GM19193 (cell line): ENCODE results near the gene MRE11.

ENCODE experiments used
- POLR2A ChIP-seq: IDR thresholded peaks from 4 replicates; pipeline ENCODE4 v1.6.1; 2011; ENCODE audit not compliant: insufficient read depth, insufficient read length; ENCODE audit errors: extremely low read depth

MRE11 gene

DNA sequence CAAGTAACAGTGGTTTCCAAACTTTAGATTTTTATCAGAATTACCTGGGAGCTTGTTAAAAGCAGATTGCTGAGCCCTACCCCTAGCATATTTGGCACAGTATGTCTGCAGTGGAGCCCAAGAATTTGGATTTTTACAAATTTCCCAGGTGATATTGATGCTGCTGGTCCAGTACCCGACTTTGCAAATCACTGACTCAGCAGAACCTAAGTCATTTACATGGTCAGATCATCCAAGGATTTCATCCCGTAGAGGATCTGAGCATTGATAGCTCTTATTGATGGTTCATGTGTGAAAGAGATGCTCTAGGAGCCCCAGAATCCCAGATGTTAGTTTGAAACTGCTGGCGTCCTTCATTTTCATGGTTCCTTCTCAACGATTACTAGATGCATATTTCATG, 24.7 kb upstream of the MRE11 start:
- no peak for TF ChIP-seq POLR2A

- no peak for TF ChIP-seq POLR2A
Observed at GRCh38 chr11:94516725-94517124, 23.1 kb upstream of the MRE11 start.

DNA sequence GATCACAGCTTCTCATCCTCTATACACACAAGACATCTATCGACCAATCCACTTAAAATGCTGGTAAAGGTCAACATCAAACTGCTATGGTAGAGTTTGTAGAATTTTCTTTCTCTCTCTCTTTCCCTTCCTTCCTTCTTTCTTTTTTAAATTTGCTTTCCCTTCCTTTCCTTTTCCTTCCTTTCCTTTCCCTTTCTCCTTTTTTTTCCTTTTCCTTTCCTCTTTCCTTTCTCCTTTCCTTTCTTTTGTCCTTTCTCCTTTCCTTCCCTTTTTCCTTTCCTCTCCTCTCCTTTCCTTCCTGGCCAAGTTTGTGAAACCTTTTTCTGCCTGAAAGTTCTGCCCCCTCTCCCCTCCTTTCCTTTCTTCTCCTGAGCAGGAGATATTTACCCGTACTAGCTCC, 21.8 kb upstream of the MRE11 start:
- TF ChIP-seq POLR2A = no peak

- TF ChIP-seq POLR2A = no peak
Observed at GRCh38 chr11:94513091-94513490, 19.4 kb upstream of the MRE11 start.

- no peak for TF ChIP-seq POLR2A
Observed at GRCh38 chr11:94511932-94512781, 18.5 kb upstream of the MRE11 start, which contains the start of gene C11orf97. TSS of gene C11orf97 (plus strand) at chr11:94512461. CDS start at chr11:94512529, 68 bp downstream.

DNA sequence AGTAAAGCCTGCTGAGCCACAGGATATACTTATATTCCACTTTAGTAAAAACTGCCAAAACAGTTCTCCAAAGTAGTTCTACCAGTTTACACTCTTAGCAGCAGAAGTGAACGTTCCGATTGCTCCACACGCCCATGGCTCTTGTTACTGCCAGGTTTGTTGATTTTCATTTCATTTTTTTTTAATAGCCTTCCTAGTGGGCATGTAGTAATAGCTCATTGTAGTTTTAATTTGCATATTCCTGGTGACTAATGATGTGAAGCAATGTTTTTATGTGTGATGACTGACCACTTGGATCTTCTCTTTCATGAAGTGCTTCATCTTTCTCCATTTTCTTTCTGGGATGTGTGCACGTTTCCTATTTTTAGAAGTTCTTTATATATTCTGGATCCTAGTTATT, 13.8 kb upstream of the MRE11 start:
- TF ChIP-seq POLR2A = no peak

DNA sequence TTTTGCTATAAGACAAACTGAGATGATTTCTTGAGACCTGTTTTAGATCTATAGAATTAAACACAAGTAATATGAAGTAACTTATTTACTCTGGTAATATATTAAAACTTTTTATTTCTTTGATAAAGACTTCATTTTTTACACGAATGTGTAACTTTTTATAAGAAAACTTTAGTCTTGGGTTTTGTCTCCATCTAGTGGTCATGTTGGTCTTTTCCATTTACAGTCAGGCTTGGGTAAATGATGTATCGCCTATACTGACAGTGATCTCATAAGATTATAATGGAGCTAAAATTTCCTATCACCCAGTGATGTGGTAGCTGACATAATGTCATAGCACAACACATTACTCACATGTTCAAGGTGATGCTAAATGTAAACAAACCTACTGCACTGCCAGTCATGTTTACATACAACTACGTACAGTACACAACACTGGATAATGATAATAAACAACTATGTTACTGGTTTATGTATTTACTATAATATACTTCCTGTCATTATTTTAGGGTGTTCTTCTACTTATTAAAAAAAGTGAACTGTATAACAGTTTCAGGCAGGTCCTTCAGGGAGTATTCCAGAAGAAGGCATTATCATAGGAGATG, 11.1 kb upstream of the MRE11 start:
- TF ChIP-seq POLR2A = no peak

GRCh38 chr11:94501522-94501921, 7.9 kb upstream of the MRE11 start:
- TF ChIP-seq POLR2A = no peak

- no peak for TF ChIP-seq POLR2A
Observed at GRCh38 chr11:94500181-94500580, 6.5 kb upstream of the MRE11 start.

- no peak for TF ChIP-seq POLR2A
Observed at GRCh38 chr11:94494126-94494680, 559 bp upstream of the MRE11 start.

- TF ChIP-seq POLR2A = no peak
Observed at GRCh38 chr11:94486068-94486467, 7.6 kb downstream of the MRE11 start.

- no peak for TF ChIP-seq POLR2A
Observed at GRCh38 chr11:94481342-94481741, 12.3 kb downstream of the MRE11 start.

GRCh38 chr11:94477624-94478023, 16.0 kb downstream of the MRE11 start:
- no peak for TF ChIP-seq POLR2A

DNA sequence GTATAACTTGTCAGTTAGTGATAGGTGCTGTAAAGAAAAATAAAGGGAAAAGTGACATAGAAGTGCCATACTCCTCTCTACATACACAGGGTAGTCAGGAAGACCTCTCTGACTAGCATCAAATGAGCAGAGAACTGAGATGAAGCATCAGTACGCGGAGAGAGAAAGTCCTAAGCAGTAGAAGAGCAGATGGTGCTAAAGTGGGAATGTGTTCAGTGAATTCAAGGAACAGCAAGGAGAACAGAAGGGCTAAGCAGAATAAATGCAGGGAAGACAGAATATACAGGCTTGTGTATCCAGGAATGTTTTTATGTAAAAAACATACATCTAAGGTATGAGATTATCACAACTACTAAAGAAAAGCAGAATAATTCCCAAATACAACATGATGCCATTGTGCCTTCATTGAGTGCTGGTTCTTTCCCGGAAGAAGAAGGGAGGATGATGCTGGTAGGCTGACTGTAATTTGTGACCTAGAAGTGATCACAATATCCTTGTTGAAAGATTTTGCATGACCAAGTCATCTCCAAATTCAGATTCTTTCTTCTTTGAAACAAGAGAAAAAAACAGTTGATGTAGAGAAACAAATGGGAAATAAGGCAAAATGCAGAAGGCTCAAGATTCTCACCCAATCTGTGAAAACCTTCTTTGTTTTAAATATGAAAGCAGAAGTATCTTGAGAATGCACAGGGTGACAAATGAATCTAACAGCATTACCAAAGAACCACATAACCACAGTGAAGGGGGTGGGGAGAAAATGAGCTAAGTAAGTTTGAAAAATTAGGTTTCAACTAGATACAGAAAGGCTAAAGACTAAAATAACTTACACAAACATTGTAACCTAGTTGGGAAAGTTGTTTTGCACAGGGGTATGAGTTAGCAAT, 20.5 kb downstream of the MRE11 start:
- no peak for TF ChIP-seq POLR2A

DNA sequence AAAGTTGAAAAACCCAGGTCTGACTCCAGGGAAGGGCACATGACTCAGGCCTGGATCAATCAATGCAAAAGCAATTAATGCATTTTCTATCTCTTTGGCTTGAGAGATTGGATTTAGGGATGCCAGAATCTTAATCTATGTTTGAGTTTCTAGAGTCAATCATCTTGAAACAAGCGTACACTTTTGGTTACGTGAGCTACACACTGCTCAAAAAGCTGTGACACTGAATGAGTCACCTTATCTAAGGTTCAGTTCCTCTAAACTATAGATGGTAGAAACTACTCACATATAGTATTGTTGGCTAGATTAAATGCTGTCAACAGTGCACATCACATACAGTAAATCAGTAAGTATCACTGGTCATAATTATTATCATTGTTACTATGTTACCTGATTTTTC, 24.2 kb downstream of the MRE11 start:
- no peak for TF ChIP-seq POLR2A
